Activated effector memory CD4-positive, alpha-beta T cell treated with anti-CD3 and anti-CD28 coated beads, Interleukin-2, amount 50 U/mL, for 16 hours (primary cell): ENCODE results near the gene MRPS27.
"Not testable (repeated sequence)": the region's sequence is repeated elsewhere in the genome, so short reads cannot be mapped to it uniquely, and the experiment has no call there.

Experiments
- DNase-seq: peaks from one replicate; pipeline ENCODE4 v3.0.0-alpha.2; 2020

MRPS27 gene

DNA sequence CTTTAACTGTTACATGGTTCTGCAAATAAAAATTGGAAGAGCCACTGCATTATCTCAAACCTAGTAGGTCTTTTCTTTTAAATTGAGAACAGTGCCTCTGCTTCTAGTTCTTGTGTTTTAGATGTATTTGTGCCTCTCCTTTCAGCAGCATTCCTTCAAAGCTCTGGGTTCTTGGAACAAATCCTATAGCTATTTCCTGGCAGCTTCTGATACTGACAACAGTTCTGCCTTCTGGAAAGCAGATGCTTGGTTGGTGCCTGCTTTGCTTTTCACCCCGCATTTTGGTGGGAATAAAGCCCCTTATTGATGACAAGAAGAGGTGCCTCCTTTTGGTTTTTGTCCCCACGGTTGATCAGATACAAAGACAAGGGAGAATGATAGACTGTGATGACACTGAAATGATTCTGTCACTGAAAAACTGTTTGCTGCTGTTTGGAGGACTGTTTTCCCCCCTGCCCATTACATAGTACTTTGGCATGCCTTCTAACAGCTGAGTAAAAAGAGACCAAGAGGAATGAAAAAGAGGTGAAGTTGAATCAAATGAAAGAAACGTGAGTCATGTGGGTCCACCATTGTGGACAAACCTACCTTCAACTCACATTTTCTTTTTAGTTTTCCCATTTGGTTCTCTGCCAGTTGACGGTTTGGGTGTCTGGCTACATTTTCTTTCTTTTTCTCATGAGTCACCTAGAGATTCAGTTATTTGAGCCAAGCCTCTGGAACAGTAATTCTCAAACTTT, 5.7 kb upstream of the MRPS27 start:
- DNase-seq: no peak

DNA sequence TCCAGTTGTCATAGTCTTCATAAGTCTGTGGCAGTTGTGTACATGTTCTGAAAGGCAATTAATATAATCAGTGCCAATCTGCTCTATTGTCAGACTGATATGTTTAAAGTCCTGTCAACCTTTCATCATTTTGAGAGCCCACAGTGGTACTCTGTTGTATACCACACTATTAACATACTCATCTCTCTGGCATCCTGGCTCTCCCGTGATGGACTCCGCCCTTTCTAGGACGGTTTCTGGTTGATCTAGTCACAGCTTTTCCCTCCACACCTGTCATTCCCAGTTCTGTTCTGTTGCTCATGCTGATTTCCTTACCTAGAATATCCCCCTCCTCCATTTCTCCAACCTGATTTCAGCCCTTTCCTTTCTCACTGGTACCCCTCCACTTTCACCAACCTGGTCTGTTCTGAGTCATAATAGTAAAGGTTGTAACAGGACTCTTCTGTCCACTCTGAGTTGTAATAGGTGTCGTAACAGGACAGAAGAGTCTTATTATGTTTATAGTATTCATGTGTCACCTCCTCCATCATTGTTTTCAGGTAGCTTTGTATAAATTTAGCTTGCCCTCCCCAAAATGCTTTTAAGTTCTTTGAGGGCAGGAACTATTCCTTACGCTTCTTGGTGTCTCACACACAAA, 4.3 kb upstream of the MRPS27 start:
- no peak for DNase-seq

DNA sequence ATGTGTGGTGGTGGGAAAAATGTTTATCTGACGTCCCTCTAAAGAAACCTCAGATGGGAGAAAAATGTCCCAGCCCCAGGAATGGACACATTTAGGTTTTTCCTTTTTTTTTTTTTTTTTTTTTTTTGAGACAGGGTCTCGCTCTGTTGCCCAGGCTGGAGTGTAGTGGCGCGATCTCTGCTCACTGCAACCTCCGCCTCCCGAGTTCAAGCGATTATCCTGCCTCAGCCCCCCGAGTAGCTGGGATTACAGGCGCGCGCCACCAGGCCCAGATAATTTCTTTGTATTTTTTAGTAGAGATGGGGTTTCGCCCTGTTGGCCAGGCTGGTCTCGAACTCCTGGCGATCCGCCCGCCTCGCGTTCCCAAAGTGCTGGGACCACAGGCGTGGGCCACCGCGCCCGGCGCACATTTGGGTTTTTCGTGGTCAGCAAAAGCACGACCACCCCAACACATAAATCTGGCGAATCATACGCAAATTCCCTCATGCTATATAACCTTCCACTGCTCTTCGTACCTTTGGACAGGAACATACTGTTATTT, 535 bp downstream of the MRPS27 start:
- DNase-seq: peak; percentile 71

DNA sequence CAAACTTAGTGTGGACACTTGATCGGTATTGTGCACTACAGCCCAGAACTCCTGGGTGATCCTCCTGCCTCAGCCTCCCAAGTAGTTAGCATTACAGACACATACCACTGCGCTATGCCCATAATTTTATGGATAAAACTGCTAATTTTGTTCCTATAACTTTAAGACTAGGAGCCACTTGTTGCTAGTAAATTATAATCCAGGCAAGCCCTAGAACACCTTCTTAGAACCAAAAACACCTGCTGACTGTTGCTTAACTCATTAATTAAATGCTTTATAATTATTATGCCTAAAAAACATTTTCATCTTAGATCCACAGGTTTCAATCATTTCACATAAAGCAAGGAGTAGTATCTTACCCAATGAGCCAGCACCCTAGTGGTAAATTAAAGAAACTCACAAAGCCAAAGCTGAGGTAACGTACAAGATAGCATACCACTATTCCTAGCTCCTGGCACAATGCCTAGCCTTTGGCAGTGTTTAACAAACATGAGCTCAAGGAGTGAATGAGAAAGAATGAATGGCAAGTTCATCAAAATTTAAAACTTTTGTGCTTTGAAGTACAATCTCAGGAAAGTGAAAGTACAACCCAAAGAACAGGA, 5.4 kb downstream of the MRPS27 start:
- no peak for DNase-seq

DNA sequence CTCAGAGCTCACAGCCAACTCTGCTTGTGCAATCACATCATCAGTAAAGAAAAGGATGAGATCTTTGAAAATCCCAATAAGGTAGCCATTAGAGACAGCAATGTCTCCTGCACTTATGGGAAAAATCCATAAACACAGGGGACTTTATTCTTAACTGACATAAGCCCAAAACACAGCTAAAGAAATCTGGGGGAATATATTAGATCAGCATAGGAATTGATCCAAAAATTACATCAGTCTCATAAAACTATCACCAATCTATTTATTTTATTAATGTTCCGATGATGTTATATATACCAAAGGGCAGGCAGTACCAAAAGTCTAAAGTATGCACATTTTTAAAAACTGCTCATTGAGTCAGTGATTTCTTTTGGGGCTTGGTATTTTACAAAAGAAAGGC, 6.9 kb downstream of the MRPS27 start:
- DNase-seq: no peak

DNA sequence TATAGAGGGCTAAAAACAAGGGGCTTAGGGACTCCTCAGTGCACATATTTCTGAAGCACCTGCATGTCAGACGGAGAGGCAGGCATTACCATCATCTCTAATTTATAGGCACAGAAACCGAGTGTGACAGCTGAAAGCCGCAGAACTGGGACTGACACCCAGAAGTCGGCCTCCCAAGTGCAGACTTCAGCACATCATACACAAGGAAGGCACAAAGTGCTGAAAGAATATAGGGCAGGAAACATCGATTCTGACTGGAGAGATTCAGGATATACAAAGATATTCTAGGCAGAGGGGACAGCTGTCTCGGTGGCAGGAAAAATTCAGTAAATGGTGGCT, 11.2 kb downstream of the MRPS27 start:
- no peak for DNase-seq

DNA sequence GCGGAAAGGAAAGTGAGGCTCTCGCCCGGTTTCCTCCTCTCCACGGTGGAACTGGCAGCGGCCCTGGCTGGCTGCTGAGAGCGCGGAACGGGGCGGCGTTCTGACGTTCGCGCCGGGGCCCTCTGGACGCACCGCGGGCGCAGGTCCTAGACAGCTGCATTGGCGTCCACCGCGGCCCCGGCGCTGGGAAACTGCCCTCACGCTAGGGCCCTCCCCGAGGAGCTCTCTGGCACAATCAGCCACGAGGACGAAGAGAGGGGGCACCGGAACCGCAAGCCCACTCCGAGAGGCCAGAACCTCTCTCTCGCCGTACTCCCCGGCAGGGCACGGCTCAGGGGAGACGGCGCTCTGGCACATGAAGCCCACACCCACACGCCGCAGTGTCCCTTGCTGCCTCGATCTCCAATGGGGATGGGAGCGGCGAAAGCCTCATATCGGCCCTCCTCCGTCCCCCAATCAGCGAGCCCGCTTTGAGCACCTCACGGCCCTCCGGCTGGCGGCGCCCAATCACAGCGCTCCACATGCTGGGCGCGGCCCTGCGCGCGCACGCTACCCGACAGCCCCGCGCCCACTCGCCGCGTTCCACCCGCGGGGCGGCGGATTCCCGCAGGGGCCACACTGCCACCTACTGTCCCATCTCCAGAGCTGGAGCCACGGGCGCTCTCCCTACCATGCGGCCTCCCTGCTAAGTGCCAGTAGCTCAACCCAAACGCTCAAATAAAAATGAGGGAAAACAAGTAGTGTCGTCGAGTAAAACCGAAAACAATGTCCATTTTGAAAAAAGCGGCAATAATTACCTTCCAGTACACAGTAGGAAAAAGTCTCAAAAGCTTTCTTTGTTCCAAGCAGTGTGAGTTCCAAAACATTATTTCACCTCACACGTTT, 11.8 kb downstream of the MRPS27 start:
- DNase-seq: peak; percentile 99

DNA sequence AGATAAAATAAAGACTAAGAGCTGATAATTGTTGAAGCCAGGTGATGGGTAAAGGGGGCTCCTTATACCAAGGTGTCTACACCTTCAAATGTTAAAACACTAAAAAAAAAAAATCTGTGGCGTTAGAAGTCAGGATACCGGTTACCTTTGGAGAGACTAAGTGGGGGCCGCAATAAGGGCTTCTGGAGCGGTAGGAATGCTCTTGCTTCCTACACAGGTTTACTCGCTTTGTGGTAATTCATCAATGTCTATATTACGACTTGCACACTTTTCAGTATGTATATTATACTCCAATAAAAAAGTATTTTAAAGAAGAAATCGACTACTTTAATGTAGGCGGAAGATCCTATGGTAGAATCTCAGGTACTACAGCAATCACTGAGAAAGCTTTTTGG, 12.5 kb downstream of the MRPS27 start:
- DNase-seq: no peak

DNA sequence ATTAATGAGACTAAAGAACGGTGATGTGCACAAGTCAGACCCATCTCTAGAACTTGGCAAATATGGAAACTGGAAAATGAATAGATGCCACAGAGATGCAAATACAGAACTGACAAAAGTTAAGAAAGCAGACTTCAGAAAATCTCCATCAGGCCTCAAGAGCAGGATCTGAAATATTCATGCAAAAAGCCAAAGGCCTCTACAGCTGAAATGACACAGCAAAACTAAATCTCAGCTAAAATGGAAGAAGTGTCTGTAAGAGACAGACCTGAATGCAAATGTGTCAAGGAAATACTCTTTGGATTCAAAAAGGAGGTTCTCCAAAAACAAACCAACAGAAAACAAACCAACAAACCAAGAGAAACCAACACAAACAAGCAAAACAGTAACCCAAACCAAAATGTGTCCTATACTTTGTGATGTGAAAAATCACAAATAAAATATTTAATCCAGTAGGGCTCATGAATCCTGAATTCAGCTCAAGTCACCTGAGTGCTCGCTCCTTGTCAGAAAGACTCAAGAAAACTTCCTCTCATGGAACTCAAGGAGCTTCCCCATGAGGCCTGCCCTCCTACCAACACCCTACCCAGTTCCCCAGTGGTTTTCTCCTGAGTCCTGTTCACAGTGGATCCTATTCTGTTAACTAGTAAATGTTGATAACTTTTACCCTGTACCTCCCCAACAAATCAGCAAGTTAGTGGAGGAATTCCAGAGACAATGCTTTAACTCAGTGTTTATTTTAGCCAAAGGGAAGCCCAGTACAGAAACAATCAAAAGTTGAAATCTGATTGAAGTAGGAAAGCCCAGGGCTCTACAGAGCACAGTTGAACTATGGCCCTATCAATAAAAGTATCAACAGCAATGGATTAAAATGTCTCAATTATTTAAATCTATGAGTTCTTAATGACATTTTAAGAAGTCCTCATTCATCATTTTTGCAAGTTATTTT, 14.6 kb downstream of the MRPS27 start:
- no peak for DNase-seq

DNA sequence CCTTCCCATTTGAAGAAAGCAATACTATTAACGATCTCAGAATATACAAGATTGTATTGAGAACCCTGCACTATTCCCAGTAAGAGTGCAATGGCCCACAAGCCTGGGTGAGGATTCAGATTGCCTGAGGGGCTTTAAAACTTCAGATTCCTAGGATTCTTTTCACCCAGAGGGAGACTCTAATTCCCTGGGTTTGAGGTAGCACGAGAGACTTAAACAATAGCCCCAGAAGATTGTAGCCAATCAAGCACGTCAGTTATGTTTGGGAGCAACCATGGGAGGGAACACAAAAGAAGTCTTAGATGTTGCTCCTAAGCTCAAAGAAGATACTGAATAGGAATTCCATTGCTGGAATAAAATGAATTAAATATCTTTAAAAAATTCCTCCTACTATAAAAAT, 17.9 kb downstream of the MRPS27 start:
- no peak for DNase-seq

DNA sequence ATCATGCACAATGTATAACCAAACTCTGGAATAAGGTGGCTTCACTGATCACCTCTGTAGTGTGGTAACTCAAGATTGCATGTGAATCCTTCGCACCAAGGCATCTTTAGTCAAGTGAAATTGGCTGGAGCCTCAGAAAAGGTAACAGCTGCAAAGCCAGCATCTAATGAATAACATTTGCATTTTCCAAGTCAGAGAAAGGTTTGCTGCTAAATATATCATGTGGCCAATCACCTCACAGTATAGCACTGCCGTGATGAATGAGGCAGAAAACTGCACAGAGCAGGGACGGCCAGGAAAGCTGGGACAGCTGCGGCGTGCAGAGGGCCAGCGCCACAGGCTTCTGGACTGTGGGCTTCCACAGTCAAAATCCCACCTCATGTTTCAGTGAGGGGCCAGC, 18.5 kb downstream of the MRPS27 start:
- no peak for DNase-seq

DNA sequence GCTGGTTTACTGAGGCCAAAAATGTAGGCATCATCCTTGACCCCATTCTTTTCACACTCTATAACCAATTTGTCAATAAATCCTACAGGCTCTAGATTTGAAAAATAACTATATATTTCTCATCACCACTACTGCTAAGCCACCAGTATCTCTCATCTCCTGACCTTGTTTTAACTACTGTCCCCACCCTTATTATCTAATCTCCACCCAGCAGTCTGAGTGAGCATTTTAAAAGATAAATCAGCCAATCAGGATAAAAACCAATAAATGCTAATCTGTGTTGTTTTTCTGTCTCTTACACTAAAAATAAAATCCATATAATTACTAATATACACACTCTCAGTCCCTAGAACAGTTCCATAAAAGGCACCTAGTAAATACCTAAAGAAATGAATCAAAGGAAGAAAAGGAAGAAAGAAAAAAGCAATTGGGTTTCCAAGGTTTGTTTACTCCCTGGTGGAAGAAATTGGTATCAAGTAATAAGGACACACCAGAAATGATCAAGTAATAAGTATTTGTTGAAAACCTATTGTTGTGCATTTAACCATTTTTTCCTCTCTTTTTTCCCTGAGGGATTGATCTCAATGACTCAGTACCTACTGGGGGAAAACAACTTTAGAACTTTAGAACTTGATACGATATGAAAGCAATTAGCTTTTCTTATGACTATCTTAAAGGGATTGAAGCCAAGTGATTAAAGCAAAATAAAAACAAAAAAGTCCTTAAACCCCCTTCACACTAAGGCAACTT, 19.3 kb downstream of the MRPS27 start:
- DNase-seq: no peak

DNA sequence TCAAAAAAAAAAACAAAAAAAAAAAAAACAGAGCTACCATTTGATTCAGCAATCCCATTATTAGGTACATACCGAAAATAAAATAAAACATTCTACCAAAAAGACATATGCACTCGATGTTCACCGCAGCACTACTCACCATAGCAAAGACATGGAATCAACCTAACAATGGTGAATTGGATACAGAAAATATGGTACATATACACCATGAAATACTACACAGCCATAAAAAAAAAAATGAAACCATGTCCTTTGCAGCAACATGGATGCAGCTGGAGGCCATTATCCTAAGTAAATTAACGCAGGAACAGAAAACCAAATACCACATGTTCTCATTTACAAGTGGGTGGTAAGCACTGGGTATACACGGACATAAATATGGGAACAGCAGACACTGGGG, 21.3 kb downstream of the MRPS27 start:
- DNase-seq: no peak

DNA sequence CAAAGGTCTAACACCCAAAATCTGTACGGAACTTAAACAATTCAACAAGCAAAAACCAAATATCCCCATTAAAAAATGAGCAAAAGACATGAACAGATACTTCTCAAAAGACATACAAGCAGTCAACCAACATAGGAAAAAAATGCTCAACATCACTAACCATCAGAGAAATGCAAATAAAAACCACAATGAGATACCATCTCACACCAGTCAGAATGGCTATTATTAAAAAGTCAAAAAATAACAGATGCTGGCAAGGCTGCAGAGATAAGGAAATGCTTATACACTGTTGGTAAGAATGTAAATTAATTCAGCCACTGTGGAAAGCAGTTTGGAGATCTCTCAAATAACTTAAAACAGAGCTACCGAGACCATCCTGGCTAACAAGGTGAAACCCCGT, 21.9 kb downstream of the MRPS27 start:
- not testable (repeated sequence) for DNase-seq

DNA sequence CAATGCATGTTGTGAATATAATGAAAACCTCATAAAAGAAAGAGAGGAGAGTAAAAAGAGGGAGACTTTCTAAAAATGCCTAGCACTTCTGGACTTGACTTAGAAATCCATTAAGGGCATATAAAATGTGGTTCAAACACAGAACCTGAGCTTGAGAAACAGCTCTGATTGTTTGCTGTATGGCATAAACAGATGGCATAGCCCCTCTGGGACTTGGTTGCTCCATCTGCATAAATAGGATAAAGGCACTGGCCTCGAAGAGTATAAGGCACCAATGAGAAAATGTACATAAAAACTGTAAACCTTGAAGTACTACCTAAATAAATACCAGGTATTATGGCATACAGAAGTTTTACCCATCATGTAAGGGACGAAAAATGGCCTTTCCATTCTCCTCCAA, 23.8 kb downstream of the MRPS27 start:
- DNase-seq: no peak

DNA sequence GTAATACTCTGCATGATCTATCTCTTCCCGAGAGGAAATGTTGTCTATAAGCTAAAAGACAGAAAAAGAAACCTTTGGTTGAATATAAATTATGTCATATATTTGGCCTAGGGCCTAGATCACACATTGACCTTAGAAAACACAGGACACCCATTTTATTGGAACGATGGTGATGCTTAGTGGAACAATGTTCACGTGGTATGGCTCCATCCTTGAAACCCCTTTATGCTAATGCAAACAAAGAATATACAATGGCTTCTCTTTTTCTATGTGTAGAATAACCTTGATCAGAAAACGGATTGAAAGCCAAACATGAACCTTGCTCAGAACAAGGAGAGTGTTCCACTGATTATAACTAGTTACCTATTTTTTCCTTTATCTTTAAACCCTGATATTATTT, 24.5 kb downstream of the MRPS27 start:
- no peak for DNase-seq

DNA sequence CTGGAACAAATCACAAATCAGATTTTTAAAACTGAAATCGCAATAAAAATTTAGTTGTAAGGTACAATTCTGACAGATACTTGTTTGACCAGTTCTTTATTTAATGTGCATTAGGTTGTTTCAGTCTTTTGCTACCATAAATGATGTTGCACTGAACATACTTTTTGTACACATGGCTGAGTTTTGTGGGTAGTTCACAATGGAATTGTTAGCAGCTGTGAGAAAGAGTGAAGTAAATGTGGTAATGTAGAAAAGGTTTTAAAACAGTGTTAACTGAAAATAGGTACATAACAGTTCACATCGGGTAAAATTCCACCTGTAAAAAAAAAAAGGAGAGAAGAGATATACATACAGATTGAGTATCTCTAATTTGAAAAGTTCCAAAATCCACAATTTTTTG, 25.6 kb downstream of the MRPS27 start:
- no peak for DNase-seq

DNA sequence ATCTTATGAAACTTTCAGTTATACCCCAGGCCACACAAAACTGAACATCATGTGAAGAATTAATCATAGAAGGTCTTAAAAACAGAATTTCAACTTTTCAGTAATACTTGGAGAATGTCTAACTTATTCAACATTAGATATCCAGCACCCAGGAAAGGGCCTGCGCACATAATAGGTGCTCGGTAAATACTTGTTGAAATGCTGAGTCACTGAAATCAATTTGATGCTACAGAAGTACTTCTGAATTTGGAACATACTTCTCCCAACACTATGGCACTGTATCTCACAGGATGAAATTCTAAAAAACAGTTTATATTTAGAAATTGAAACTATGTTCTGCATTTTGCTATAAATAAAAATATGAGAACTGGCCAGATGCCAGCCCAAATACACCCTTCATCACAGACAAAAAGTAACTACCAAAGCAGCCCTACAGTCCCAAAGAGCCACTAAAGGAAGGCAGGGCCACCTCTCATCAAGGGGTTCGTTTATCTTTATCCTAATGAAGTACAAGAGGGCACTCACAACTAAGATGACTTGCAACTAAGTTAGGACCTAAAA, 26.5 kb downstream of the MRPS27 start:
- DNase-seq: no peak

DNA sequence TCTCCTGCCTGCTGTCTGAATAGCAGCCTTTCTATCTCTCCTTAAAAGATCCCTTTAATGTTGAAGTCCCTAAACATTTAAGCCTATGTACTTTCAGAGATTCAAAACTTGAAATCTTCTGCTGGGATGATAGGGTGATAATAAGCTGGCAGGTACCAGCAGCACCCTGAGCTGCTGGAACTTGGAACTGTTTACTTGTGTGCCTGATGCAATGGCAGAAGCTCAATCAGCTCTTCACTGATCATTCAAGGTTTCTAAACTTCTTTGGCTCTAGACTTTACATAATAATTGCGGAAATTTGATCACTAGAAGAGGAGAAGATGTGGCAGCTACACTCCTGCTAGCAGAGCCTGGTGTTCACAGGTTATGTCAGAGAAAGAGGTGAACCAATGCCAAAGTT, 27.6 kb downstream of the MRPS27 start:
- DNase-seq: no peak

DNA sequence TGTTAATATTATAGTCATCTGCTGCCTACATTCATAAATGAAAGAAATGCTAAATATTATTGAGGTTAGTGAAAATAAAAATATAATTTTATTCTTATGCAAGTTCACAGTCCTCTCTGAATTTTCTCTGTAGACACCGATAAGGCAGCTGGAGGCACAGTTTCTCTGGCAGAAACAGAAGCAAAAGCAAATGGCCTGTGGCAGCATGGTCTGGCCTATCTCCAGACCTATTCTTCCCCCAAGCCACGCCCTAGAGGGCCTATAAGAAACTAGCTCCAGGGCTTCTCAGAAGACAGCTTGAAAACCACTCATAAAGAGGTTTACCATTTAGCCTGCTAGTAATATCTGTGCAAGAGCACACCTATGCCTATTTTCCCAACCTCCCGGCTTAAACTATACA, 28.4 kb downstream of the MRPS27 start:
- no peak for DNase-seq
